DMS153 treated with DMSO at 0.1 percent for 48 hours (cell line): ENCODE data around the gene BIN1.
A peak's percentile ranks its signal among the peaks of the same experiment; 100 is the strongest.
"Not testable (repeated sequence)": the region's sequence is repeated elsewhere in the genome, so short reads cannot be mapped to it uniquely, and the experiment has no call there.

Experiments
- DNase-seq: peaks from one replicate; lab custom pipeline; 2025; ENCODE audit not compliant: unreplicated experiment; lab: John Stamatoyannopoulos, UW

BIN1 gene

DNA sequence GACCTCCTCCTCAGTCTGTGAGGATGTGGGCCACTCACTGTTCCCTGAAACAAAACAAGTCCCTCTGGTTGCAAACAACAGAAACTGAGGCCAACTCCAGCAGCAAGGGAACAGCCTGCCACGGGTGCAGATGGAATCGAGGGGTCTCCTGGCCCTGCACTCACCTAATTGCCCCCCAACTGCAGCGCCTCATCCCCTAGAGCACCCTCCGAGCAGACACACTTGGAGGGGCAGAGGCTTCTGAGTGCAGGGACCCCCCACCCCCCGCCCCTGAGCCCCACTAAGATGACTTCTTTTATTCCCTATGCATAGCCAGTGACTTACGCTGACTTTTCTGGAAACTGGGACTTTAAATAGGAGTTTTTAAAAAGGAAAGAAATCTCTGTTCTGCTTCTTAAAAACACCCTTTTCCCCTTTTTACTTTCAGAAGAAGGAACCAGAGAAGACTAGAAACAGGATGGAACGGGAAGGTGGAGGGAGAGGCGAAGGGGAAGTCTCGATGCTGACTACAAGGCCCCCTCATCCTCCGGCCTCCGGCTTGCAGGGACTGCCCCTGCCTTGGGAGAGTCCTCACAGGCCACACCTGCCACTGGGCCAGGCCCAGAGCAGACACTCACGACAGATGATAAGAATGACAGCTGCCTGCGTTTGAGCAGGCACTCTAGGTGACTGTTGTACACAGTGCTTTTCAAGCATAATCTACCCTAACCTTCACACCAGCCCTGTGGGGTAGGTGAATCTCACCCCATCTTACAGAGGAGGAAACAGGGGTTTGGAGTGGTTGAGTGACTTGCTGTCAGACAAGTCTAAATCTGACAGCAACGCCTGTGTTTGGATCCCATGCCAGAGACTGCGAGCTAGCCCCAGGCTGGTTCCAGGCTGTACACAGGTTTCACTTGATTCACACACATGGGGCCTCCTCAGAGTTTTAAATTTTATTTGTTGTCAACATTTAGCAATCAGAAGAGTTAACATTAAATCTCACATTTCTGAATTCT is 28.2 kb upstream of the BIN1 start:
- no peak for DNase-seq

DNA sequence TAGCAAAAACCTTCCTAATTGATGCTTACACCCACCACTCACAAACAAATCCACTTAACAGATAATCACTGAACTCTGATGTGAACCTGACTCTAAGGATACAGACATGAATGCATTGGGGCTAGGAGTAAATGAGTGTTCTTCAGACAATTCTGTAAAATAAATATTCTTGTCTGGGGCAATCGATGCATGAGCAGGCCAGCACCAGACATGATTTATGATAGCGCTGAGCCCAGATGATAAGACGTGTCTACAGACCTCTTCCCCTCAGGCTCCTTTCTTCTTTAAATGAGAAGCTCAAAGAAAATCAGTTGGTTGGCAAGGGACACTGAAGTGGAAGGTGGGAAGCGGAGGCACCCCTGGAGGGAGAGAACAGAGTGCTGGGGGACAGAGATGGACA is 27.3 kb upstream of the BIN1 start:
- DNase-seq, result no peak

DNA sequence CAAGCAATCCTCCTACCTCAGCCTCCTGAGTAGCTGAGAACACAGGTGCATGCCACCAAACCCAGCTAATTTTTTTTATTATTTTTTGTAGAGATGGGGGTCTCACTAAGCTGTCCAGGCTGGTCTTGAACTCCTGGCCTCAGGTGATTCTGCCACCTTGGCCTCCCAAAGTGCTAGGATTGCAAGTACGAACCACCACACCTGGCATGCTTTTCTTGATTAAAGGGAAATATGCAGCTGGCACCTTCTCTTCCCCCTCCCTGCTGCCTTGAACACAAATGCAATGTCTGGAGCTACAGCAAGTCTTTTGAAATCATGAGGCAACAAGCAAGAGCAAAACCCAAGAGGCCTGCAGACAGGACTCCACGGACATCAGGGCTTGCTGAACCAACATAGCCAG is 26.8 kb upstream of the BIN1 start:
- DNase-seq, result no peak

DNA sequence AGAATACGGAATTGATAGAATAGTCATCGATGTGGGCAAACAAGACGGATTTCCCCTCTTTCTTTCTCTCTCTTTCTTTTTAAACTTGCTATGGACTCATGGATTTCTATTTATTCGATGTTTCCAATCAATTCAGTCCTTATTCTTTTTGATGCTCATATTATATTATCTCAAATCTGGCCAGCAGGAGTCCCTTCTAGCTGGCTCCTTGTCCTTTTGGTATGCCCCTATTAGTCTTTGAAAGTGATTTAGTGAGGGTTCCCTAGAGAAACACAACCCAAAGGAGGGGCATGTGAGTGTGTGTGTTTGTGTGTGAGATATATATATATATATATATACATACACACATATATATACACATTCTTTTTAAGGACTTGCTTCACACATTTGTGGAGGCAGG is 23.5 kb upstream of the BIN1 start:
- DNase-seq, result no peak

DNA sequence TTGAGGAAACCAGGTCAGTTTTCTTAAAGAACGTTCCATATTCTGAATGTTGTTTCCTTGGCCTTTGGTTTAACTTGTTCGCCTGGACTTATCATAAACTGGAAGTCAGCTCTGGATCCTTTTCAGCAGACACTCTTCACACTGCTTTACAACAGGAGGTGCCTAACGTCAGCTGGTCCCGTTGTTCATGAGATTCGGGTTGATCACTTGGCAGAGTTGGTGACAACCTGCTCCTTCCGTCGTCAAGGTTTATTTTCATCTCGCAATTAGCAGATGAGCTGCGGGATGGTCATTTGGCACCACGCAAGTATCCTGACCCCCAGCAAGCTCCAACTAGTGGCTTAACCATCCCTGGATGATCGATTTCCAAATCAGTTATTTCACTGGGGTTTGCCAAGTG is 23.0 kb upstream of the BIN1 start:
- DNase-seq, result no peak

DNA sequence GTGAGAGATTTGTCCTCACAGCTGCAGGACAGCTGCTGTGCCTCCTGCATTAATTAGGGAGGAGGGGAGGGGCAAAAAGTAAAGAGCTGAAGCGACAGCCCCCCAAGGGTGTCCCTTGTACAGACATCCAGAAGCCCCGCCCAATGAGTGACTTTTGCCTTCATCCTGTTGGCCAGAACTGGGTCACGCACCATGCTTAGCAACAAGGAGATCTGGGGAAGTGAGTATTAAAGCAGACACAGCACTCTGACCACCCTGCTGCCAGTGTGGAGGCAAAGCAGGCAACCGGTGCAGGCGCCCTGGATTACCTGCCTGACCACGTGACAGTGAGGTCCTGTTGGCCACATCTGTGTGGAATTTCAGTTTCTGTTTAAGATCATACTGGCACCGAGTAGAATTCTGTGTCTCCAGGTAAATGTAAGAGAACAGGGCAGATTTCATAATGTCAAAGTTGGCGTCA is 21.5 kb upstream of the BIN1 start:
- DNase-seq, result peak; percentile 27

DNA sequence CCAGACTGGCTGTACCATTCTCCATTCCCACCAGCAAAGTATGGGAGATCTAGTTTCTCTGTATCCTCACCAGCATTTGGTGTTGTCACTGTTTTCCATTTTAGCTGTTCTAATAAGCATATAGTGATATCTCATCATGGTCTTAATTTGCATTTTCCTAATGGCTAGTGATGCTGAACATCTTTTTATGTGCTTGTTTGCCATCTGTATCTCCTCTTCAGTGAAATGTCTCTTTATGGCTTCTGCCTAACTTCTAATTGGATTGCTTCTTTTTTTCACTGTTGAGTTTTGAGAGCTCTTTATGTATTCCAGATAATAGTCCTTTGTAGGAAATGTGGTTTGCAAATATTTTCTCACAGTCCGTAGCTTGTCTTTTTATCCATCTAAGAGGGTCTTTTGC is 18.9 kb upstream of the BIN1 start:
- DNase-seq, result no peak

DNA sequence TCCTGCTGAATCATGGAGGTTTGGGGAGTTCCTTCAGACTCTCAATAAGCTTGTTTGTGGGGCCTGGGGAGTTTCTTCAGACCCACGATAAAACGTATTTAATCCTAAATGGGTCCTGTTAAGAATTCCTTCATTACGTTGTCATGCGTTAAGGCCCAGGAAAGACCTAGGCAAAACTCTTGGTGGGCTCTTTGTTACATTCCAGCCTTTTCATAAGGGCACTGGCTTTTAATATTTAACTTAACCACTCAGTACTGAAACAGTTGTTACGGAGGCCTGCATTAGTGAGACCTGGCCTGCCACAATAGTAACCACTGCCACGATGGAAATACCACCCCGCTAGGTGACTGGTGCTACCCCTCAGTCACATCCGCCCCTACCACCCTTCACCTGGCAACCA is 17.5 kb upstream of the BIN1 start:
- DNase-seq, result no peak

DNA sequence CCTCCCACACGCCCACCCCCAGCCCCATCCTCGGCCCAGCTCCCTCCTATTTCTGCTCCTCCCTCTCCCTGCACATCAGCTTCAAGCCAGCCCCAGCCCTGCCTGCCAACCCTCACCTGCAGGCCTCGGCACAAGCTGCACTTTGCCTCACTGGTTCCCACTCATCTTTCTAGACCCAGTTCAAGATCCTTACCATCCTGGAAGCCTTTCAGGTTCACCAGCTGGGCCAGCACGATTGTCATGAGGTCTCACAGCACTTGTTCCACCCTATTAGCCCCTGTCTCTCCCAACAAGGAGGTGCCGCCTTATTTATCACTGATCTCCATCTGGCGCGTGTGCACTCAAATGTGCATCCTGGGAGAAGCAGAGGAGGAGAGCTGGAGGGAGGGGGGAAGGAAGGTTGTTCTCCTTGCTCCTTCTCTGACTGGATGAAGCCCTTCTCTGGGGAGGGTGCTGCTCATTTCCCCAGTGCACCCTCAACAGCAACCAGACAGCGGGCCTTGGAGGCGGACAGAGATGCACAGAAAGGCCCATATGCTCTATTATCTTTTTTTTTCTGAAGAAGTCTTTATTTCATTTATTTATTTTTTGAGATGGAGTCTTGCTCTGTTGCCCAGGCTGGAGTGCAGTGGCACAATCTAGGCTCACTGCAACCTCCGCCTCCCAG is 15.5 kb upstream of the BIN1 start:
- DNase-seq, result no peak

DNA sequence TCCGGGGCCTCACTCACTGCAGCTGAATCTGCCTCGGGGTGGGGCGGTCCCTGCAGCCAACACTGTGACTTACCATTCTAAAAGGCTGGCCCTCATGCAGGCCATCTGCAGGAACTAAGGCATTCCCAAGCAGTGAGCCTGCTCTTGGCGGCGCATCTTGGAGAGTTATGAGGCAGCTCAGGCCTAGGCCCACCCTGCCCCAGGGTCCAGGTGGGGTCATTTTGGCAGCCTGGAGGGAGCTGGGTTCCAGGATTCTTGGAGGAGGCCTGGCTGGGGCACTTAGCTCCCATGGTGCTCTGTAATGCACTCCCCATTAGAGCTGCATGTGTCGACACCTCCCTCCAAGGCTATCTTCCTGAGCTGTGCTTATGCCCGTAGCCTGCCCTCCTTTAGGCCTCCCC is 14.8 kb upstream of the BIN1 start:
- no peak for DNase-seq

DNA sequence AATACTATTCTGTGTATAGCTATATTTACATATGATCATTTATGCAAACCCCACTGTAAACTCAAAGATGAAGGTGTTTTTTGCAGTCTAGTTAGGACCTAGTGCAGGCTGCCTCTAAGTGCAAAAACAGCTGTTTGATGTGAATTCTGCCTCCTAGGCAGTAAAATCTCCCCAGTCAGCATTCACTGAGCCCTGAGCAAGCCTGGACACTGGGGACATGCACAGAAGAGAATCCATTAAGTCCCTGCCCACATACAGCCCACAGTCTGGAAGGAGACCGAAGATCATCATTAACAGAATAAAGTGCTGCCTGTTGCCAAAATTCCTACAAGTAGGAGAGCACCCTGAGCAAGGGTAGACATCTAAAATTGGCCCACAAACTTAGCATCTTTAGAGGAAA is 14.4 kb upstream of the BIN1 start:
- no peak for DNase-seq

DNA sequence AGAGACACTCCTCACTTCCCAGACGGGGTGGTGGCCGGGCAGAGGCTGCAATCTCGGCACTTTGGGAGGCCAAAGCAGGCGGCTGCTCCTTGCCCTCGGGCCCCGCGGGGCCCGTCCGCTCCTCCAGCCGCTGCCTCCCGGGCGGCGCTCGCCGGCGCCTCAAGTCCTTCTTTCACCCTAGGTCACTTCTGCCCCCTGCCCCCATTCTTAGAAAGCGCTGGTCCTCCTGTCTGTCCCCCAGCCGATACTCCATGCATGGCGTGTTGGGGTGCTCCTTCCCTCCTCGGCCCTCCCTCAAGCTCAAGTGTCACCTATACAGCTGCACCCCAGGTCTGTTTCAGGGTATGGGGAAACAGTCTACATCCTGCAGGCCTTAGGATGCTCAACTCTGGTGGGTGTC is 13.5 kb upstream of the BIN1 start:
- DNase-seq, result not testable (repeated sequence)

DNA sequence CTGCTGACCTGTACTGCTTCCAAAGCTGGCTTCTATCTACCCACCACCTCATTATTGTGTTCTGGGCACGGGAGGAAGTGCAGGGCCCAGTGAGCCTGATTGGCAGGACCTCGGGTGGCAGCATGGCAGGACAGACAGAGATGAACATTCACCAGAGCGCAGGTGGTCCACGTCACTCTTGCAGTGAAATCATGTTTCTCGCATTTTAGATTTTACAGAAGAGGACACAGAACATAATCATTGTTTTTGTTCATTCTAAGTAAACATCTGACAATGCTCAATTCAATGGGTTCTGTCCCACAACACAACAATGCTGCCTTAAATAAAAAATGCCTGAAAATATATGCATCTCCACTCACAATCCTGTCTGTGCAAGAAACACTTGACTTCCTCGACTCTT is 11.5 kb upstream of the BIN1 start:
- DNase-seq, result no peak

DNA sequence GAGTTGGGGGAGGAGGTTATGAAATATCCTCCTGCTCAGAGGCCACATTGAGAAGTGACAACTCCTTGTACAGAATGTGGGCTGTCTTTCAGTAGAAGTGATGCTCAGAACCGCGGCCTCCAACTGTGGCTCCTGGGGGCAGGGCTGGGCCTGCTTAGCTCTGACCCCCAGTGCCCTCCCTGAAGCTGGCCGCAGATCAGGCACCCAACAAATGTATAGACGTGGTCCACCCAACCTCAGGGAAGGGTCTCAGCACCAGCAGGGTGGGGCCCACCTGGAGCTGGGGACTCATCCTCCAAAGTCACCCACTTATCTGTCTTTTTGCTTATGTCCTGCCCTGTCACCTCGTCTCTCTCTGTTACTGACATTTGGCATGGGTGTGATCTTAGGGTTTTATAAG is 11.1 kb upstream of the BIN1 start:
- DNase-seq, result no peak

DNA sequence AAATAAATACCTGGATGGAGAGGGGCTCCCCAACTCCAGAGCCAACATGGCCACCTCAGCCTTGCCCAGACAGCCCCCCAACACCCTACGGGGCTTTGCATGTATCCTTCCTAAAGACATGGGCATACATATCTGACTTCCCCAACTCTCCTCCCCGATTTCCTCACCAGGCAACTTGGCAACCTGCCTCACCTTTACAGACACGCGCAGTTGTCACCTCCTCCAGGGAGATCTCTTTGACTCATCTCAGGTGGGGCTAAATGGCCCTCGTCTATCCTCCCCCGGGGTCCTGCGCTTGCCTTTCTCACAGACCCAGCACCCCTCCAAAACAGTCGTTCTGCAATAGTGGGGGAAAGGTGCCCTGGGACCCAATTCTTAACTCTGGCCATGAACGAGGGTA is 10.6 kb upstream of the BIN1 start:
- DNase-seq, result no peak

DNA sequence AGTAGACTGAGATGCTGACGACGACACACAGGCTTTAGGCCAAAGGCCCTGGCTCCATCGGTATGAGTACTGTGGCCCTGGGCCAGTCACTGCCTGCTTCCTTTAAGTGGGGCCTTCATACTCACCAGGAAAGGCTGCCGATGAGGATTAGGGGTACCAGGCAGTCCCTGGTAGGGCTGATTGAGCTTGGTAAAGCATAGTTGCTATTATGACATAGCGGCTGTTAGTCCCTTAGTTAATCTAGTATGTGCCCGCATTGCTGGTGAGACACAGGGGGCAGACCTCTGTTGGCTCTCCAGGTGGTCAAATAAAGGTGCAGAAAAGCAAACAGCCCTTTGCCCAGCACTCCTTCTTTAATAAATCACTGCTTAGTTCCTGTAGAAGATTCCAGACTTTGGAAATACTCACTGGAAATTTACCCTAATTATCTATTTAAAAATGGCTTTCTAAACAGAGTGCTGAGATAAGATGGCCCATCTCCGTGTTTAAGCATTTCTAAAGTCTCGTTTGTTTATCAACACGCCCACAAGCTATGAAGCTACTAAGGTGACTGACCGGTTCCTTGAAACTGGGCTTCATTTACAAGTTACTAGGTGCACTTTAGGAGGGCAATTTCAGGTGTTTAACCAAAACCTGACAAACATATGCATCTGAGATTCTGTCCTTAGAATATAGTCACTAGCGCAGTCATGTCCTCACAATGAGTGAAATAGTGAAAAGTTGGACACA is 8.7 kb upstream of the BIN1 start:
- no peak for DNase-seq

DNA sequence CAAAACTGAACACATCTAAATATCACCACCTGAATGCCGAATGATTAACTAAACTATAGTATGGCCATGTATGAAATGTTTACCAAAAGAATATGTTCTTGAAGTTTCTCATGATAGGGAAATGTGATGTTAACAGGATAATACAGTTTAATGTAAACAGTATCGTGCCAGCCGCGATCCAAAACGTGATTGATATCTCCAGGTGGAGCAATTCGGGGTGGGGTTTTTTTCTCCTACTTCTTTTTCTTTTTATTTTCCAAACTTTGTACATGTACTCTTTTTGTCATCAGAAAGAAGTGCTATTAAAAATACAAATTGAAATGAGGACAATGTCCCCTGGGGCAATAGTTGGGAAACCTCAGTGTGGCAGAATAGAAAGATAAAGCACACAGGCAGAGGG is 4.0 kb upstream of the BIN1 start:
- no peak for DNase-seq

DNA sequence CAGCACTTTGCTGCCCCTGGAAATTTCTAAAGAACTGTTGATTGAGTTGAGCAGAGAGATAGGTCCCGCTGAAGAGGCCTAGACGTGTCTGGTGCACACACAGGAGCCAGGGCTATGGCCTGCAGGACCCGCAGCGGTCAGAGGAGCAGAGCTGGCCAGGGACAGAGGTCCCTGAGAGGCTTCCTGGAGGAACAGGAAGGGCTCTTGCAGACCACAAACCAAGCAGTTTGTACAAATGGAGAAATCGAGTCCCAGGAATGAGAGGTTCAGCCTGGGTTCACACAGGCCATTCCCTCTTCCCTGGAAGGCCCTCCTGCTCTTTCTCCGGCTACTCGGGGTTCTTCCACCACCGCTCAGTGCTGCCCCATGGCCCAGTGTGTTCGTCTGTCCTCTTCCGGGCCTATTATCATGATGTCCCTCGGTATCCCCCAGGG is 1.2 kb upstream of the BIN1 start:
- DNase-seq, result no peak

DNA sequence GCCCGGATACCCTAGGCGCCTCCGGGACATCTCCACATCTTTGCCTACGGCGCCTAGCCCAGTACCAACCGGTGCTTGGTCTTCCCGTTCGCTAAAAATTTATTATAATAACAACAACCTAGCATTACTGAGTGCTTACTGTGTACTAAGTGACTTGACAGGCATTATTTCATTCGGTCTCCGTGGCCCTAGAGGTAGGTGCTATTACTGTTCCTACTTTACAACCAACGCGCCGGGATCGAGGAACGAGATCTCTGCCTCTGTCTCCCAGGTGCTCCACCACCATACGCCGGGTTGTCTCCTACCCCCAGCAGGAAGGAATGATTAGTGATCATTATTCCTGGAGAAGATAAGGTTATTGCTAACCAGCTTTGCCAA is 657 bp upstream of the BIN1 start:
- no peak for DNase-seq

DNA sequence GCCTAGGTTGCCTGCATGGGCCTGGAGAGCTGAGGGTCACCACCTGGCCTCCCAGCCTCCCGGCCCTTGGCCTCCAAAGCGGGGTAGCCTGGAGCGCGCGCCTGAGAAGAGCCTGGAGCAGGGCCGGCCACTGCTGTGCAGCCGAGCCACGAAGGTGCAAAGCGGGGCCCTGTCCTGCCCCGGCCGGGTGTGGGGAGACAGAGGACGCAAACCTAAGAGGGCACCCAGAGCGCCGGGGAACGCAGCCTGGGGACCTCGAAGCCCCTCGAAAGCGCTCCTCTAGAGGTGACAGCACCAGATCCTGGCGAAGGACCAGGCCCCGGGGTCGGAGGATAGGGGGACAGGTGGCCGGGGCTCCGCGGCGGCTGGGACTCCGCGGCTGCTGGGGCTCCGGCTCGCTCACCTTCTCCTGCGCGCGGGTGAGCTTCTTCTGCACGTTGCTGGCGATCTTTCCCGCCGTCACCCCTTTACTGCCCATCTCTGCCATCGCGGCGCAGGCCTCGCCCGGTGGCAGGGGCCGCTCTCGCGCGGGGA is 430 bp downstream of the BIN1 start:
- no peak for DNase-seq

DNA sequence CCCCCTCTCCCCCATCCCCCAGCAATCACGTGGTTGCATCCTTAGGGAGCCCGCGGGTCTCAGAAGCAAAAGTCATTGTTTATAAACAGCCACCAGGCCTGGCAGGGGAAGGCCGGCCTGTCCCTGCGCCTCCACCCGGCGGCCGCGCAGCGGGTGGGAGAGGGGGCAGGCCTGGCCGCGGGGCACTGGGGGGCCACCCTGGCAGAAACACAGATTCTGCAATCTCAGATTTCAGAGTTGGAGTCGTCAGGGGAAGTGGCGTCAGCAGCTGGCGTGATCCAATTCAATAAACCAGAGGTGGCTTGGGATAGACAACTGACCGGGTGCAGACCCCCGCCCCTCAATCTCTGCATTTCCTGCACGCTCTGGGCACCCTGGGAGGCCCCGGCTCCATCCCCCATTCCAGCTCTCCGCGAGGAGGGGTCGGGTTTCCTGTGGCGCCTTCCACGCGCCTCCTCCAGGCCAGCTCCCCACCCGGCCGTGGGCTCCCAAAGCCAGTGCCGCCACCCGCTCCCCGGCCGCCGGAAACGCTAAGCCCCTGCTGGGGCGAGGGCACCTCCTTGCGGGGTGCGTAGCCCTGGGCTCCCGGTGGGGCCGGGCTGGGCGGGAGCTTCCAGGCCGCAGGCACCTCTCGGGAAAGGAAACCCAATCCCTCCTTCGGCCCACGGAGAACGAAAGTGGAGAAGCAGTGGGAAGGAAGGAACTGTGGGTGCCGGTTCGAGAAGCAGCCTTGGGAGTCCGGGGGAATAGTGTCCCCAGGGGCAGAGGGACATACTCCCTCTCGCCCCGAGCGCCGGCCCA is 1.1 kb downstream of the BIN1 start:
- DNase-seq, result no peak
